Smooth muscle cell (in vitro differentiated cells): ENCODE data around the gene WDR62. TPM values are rescaled to one million over a fixed set of nuclear protein-coding genes. Genes with fewer than 3 reads are reported as not detected.

Experiments used
- DNase-seq: peaks from one replicate; lab custom pipeline; 2025; ENCODE audit not compliant: unreplicated experiment; lab: John Stamatoyannopoulos, UW
- H2AFZ ChIP-seq: fragments of 200-600 bp; sonication (generic); 2 replicates; pipeline ENCODE4 v1.6.0; 2016; ENCODE audit warnings: antibody characterized with exemption, low read depth, mild to moderate bottlenecking
- H3F3A ChIP-seq: fragments of 200-600 bp; sonication (generic); 2 replicates; pipeline ENCODE4 v1.6.0; 2017; ENCODE audit warnings: antibody characterized with exemption, low read depth
- H3K27ac ChIP-seq: fragments of 200-600 bp; sonication (generic); 2 replicates; pipeline ENCODE4 v1.5.1; 2016; ENCODE audit warnings: low read depth, mild to moderate bottlenecking
- H3K27me3 ChIP-seq: fragments of 200-600 bp; sonication (generic); 2 replicates; pipeline ENCODE4 v1.6.1; 2016; ENCODE audit warnings: low read depth, mild to moderate bottlenecking
- H3K36me3 ChIP-seq: fragments of 200-600 bp; sonication (generic); 2 replicates; pipeline ENCODE4 v1.5.1; 2016; ENCODE audit warnings: low read depth
- H3K4me1 ChIP-seq: fragments of 200-600 bp; sonication (generic); 2 replicates; pipeline ENCODE4 v1.5.1; 2016; ENCODE audit warnings: low read depth
- H3K4me2 ChIP-seq: fragments of 200-600 bp; sonication (generic); 2 replicates; pipeline ENCODE4 v1.6.0; 2016; ENCODE audit warnings: mild to moderate bottlenecking
- H3K4me3 ChIP-seq: fragments of 200-600 bp; sonication (generic); 2 replicates; pipeline ENCODE4 v1.5.1; 2016; ENCODE audit warnings: mild to moderate bottlenecking
- H3K79me2 ChIP-seq: fragments of 200-600 bp; sonication (generic); 2 replicates; pipeline ENCODE4 v1.6.0; 2016; ENCODE audit warnings: low read depth, mild to moderate bottlenecking
- H3K9ac ChIP-seq: fragments of 200-600 bp; sonication (generic); 2 replicates; pipeline ENCODE4 v1.6.0; 2016; ENCODE audit warnings: low read depth
- H3K9me3 ChIP-seq: fragments of 200-600 bp; sonication (generic); replicated peaks from 2 replicates; pipeline ENCODE4 v1.5.1; 2016; ENCODE audit warnings: low read depth
- H4K20me1 ChIP-seq: fragments of 200-600 bp; sonication (generic); 2 replicates; pipeline ENCODE4 v1.6.0; 2016; ENCODE audit warnings: low read depth
- WGBS: methylation state at CpG from one replicate; pipeline ENCODE4 v1.1.7; 2016; ENCODE audit warnings: low lambda C conversion rate; 5-methylcytosine and 5-hydroxymethylcytosine counted together
- polyA plus RNA-seq: library from polyadenylated mRNA; unstranded; fragments of >200 nt; fragmentation: Nextera tagmentation; extraction: Ambion mirVana; gene quantifications from 2 replicates; pipeline ENCODE4 v1.2.1, GENCODE V29; 2016
- total RNA-seq: library from RNA; depleted of rRNA; stranded (reverse); fragments of >200 nt; gene quantifications from 2 replicates; pipeline ENCODE4 v1.2.3, GENCODE V29; 2014
- TF ChIP-seq, protein P1 (sequence below): fragments of 200-600 bp; sonication (generic); IDR thresholded peaks from 2 replicates; pipeline ENCODE4 v1.5.1; 2017; ENCODE audit warnings: borderline replicate concordance, mild to moderate bottlenecking, antibody characterized with exemption; ENCODE audit not compliant: insufficient read depth, poor library complexity, severe bottlenecking

WDR62 gene
- total and polyA plus RNA-seq, 2 experiments from 2014 or later = 1.5 to 4.6 TPM

GRCh38 chr19:36058481-36059179 is 3.9 kb downstream of the WDR62 start:
- Histone ChIP-seq H3K27me3 (no peaks in the 10 kb centered on the region), H3K9ac (no peak overlapping the region), H3K36me3 (no peaks in the 10 kb centered on the region), H3K4me1 (peaks cover 8% of the 10 kb centered on the region), H3K9me3 (no peaks in the 10 kb centered on the region), H3K4me3 (no peak overlapping the region), H3K4me2 (no peak overlapping the region), H2AFZ (no peak overlapping the region), H3K79me2 (peaks cover 16% of the 10 kb centered on the region), H4K20me1 (no peaks in the 10 kb centered on the region), H3K27ac (no peak overlapping the region), H3F3A (peaks cover 3% of the 10 kb centered on the region)
- TF ChIP-seq, protein P1, sequence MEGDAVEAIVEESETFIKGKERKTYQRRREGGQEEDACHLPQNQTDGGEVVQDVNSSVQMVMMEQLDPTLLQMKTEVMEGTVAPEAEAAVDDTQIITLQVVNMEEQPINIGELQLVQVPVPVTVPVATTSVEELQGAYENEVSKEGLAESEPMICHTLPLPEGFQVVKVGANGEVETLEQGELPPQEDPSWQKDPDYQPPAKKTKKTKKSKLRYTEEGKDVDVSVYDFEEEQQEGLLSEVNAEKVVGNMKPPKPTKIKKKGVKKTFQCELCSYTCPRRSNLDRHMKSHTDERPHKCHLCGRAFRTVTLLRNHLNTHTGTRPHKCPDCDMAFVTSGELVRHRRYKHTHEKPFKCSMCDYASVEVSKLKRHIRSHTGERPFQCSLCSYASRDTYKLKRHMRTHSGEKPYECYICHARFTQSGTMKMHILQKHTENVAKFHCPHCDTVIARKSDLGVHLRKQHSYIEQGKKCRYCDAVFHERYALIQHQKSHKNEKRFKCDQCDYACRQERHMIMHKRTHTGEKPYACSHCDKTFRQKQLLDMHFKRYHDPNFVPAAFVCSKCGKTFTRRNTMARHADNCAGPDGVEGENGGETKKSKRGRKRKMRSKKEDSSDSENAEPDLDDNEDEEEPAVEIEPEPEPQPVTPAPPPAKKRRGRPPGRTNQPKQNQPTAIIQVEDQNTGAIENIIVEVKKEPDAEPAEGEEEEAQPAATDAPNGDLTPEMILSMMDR = no peak
- DNase-seq = no peak
- WGBS = 89% methylated on average over 12 of the region's 12 CpGs

- Histone ChIP-seq H3K4me3 (no peak overlapping the region), H2AFZ (no peak overlapping the region), H3K27ac (no peak overlapping the region), H3K9me3 (no peaks in the 10 kb centered on the region), H3K27me3 (no peaks in the 10 kb centered on the region), H3K9ac (no peak overlapping the region), H3K4me1 (peaks cover 8% of the 10 kb centered on the region), H3K4me2 (no peak overlapping the region), H3K79me2 (peaks cover 16% of the 10 kb centered on the region), H4K20me1 (no peaks in the 10 kb centered on the region), H3K36me3 (no peaks in the 10 kb centered on the region), H3F3A (no peaks in the 10 kb centered on the region)
- TF ChIP-seq, protein P1 = no peak
- WGBS = 88% methylated on average over 6 of the region's 6 CpGs
- DNase-seq = no peak
Measured at GRCh38 chr19:36059180-36059910, 4.6 kb downstream of the WDR62 start.

DNA sequence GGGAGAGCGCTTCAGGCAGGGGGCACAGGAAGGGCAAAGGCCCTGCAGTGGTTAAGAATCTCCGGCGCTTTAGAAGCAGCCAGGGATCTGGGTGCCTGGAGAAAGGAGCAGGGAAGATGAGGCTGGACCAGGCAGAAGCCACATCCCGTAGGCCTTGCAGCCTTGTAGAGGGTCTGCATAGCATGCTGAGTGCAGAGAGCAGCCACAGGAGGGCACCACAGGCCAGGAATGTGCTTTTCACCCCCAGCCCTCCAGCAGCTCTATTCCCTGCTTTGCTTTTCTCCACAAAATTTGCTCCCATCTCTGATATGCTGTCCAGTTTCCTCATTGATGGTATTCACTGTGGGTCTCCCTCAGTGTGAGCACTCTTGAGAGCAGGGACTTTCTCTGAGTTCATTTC is 5.7 kb downstream of the WDR62 start:
- WGBS = 85% methylated on average over 4 of the region's 4 CpGs
- Histone ChIP-seq H3K36me3 (no peaks in the 10 kb centered on the region), H3K27me3 (no peaks in the 10 kb centered on the region), H3K4me2 (no peak overlapping the region), H3K79me2 (peaks cover 16% of the 10 kb centered on the region), H3K27ac (no peak overlapping the region), H3K4me1 (peaks cover 6% of the 10 kb centered on the region), H3K9ac (no peak overlapping the region), H4K20me1 (no peaks in the 10 kb centered on the region), H2AFZ (no peak overlapping the region), H3F3A (no peaks in the 10 kb centered on the region), H3K9me3 (no peaks in the 10 kb centered on the region), H3K4me3 (no peak overlapping the region)
- TF ChIP-seq, protein P1 = peak; percentile 42
- DNase-seq = no peak

DNA sequence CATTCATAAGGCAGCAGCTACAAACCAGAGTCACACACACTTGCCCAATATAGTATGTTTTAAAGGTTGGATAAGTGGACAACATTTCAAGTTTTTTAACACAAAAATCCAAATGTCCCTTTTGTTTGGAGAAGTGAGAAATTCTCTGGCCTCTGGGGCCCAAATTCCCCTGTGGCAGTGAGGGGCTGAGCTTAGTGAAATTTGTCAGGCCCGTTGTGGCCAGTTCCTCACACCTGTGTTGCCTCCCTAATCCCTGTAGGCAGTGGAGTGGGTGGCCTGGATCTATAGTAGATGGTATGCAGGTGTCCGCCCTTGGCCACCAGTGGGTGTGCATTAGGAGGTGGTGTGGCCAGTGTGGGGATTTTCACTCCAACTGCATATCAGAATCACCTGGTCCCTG is 6.7 kb downstream of the WDR62 start:
- DNase-seq = no peak
- H3K36me3 ChIP-seq = no peaks in the 10 kb centered on the region
- no peaks in the 10 kb centered on the region for H3K4me1 ChIP-seq
- 95% methylated on average over 2 of the region's 2 CpGs for WGBS
- no peak overlapping the region for H3K27ac ChIP-seq
- no peak overlapping the region for H3K9ac ChIP-seq
- TF ChIP-seq, protein P1 = no peak
- H2AFZ ChIP-seq = no peak overlapping the region
- peaks cover 9% of the 10 kb centered on the region for H3K79me2 ChIP-seq
- H3K27me3 ChIP-seq = no peaks in the 10 kb centered on the region
- H3K4me2 ChIP-seq = no peak overlapping the region
- no peaks in the 10 kb centered on the region for H4K20me1 ChIP-seq
- H3K4me3 ChIP-seq = no peak overlapping the region
- H3F3A ChIP-seq = no peaks in the 10 kb centered on the region
- H3K9me3 ChIP-seq = no peaks in the 10 kb centered on the region
